Measurements from ENCODE around the gene RAB18.
"Not testable (repeated sequence)": the region's sequence is repeated elsewhere in the genome, so short reads cannot be mapped to it uniquely, and the experiment has no call there.

Gene RAB18

DNA sequence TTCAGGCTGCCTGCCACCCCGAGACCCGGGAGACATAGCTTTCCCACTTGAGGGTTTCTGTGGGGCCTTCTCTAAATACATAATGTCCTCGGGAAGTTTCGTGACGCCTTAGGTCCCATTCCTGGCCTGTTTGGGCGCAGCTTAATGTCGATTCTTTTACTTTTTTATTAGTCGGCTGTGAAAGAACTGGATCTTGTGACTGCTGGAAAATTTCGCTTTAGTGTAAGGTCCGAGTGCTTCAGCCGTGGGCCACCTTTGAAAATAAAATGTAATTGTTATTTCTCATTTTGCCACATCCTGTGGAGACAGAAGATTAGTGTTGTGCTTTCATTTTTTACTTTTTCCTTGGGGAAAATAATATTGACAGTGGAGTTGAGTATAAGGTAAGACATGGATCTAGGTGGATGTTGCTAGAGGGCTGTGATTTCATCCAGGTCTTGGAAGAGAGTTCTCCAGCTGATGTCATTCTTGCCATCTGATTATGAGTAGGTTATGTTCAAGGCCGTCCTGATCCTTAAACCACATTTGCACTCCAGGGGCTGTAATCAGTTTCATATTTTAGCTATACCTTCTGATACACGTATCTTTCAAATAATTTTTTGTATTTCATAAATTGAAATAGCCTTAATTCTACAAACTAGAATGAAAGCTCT, 830 bp downstream of the RAB18 start:
- peak; percentile 3 for DNase-seq (ENCODE audit: low spot score)

- not testable (repeated sequence) for DNase-seq (ENCODE audit: low spot score)
Measured at GRCh38 chr10:27505537-27505936, 1.4 kb downstream of the RAB18 start.

- DNase-seq (ENCODE audit: low spot score) = no peak
Measured at GRCh38 chr10:27506280-27506679, 2.2 kb downstream of the RAB18 start.

- no peak for DNase-seq (ENCODE audit: low spot score)
Measured at GRCh38 chr10:27512548-27512947, 8.4 kb downstream of the RAB18 start.

GRCh38 chr10:27513451-27514191, 9.5 kb downstream of the RAB18 start:
- no peak for DNase-seq (ENCODE audit: low spot score)

- DNase-seq (ENCODE audit: low spot score) = no peak
Measured at GRCh38 chr10:27514243-27514642, 10.1 kb downstream of the RAB18 start.

- no peak for DNase-seq (ENCODE audit: low spot score)
Measured at GRCh38 chr10:27518261-27518660, 14.2 kb downstream of the RAB18 start.

DNA sequence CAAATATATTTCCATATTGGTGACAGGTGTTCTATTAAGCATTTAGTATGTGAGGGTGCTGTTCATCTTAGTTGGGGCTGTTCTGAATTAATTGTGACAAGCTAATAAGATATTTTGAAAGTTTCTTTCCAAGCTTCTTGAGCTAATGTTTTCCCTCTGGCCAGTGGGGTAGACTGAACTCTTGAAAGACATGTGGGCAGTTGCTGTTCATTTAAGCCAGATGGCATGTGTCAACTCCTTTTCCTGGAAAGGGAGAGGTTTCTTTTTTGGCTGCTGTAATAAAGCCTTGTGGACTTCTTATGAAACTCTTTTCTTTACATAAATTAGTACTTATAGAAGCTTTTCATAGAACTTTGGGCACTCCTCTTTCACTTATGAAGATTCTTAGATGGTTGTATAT, 21.7 kb downstream of the RAB18 start:
- DNase-seq (ENCODE audit: low spot score) = no peak

- DNase-seq (ENCODE audit: low spot score) = no peak
Measured at GRCh38 chr10:27526242-27526641, 22.1 kb downstream of the RAB18 start.

DNA sequence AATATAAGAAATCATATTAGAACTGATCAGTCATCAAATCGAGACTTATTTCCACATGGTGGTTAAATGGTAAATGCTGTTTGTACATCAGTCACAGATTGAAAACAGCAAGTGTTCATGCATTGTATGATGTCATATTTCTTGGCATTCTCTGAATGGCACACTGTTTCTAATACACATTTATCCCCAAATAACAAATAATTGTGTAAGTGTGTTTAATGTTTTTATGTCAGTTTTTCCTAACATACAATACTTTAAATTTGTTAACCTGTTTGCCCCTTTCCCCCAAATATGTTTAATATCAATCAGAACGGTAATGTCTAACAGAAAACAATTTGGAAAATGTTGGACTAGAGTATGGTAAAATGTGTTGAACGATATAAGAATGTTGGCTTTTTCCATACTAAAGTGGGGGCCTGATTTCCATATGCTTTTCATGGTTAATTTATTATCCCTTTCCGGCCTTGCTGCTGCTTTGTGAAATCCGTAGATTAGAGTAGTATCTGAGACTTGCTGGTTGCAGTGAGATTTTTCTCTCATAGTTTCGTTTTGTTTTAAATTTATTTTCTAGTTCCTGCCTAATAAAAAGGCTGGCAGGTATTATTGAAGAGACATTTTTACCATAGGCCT, 23.7 kb downstream of the RAB18 start:
- DNase-seq (ENCODE audit: low spot score) = no peak

DNA sequence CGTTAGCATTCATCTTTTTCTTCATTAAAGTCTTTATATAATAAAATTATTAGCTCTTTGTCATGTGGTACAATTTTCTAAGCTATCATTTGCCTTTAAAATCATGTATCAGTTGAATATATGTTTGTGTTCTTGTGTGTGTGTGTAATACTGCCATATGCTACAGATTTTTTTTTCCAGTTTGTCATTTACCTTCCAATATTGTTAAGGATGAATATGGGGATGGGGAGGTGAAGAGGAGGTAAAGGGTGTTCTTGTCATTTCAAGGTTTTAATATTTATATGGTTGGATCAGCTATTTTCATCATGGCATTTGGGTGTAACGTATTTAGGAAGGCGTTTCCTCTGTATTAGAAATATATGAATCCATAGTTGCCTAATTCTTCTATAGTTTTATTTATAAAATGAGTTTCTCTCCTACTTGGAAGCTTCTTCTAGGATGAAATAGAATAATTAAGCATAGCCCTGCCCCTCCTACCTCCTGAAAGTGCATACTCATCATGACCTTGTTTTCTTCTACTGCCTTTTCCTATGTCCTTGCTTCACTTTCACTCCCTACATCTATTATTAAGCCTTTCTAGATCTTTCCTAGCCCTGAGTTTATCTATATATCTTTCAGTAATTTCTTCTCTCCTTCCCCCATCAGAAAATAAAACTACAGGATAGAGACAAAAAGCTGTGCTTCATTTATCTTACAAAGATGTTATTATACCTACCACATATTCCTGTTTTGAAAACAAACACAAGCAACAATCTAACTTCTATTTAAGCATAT, 25.1 kb downstream of the RAB18 start:
- DNase-seq (ENCODE audit: low spot score) = no peak

- no peak for DNase-seq (ENCODE audit: low spot score)
Measured at GRCh38 chr10:27530477-27530876, 26.4 kb downstream of the RAB18 start.

DNA sequence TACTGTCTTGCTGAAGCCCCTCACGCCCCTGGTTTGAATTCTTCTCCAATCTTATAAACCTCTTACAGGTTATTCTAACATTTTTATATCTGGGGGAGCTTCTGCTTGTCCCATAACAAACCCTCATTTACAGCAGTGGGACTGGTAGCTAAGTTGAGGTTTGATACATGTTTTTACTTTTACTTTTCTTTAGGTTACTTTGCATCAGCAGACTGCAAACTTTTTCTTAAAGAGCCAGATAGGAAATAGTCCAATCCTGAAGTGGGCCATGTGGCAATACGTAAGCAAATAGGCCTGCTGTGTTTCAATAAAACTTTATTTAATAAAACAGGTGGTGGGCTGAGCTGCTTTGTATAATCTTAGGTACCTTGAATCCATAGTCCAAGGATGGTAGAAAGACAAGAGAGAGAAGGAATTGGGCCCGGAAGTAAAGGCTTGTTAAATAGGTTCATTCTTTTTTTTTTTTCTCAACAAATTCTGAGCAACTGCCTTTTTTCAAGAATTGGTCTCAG, 27.3 kb downstream of the RAB18 start:
- DNase-seq (ENCODE audit: low spot score) = no peak

GRCh38 chr10:27534161-27534700, 30.1 kb downstream of the RAB18 start:
- DNase-seq (ENCODE audit: low spot score) = no peak

DNA sequence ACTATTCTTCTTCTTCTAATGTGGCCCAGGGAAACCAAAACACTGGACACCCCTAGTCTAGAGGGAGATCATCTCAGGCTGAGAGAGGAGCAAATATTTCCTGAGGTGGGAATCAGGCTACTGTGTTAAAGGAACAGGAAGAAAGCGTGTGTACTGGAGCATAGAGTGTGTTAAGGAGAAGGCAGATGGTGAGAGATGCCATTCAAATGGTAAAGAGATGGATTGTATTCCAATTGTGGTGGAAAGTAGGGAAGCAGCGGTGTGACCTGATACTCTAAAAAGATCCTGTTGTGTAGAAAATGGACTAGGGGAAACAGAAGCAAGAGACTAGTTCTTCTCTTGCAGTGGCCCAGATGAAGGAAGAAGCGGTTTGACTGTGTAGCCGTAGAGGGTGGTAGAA, 31.2 kb downstream of the RAB18 start:
- DNase-seq (ENCODE audit: low spot score) = no peak

DNA sequence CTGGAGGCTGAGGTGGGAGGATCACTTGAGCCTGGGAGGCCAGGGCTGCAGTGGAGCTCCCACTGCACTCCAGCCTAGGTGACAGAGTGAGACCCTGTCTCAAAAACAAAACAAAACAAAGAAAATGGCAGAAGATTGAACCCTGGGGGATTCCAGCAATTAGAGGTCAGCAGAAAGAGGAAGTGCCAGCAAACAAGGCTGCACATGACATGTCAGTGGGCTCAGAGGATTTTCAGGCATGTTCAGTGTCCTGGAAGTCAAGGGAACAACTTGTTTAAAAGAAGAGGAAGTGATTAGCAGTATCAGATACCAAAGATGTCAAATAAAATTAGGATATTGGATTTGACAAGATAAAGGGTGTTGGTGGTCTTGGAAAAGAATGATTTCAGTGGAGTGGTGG, 32.3 kb downstream of the RAB18 start:
- DNase-seq (ENCODE audit: low spot score) = no peak

DNA sequence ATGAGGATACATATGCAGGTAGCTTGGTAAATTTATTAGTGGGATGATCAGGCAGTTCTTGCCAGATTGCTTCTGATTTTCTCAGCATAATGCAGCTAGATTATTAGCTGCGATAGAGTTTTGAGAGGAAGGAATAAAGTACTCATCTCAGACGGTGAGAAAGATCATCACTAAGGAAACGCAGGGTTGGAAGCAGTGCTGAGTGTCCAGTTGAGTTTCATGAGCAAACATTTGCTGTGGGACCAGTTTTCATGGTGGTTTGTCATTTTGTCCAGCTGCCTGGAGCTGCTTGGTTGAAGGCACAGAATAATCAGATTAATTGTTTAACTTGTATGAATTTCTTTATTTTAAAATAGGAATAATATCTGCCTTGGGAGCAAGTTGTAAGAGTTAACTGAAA, 33.1 kb downstream of the RAB18 start:
- no peak for DNase-seq (ENCODE audit: low spot score)

GRCh38 chr10:27537787-27538186, 33.7 kb downstream of the RAB18 start:
- no peak for DNase-seq (ENCODE audit: low spot score)

GRCh38 chr10:27540672-27541071, 36.6 kb downstream of the RAB18 start:
- DNase-seq (ENCODE audit: low spot score) = no peak

DNA sequence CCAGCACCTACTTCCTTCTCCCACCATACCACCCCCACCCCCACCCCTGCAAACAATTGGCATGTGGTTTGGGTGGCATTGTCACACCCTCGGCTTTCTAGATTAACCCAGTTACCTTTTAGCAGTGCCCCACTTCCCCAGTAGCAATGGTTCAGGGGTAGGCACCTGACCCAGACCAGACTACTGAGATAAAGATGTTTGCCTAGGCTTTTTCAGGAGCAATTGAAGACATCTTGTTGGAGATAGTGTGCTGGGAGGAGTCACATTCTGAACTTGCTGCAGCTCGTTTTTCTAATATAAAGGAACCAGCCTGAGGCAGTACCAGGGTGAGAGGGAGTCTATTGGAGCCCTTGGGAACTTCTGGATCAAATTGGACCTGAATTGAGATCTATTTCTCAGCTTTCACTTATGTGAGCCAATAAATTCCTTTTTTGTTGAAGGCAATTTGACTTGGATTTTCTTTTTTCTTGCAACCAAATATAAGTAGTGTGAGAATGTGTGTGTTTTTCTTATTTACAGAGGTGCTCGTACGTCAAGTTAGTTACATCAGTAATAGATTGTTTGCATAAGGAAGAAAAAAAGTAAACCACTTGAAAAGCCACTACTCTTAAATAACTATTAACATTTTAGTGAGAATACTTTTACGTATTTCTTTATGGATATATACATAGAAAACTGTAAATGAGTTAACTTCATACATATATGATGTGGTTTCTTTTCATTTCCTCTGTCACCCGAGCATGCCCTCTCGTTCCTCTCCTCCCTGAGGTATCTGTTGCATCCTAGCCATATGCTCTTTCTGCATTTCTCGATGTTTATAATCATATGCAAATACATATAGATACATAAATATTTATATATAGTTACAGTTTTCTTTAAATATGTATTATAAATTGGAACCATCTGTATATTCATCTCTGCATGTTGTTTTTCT, 38.0 kb downstream of the RAB18 start:
- DNase-seq (ENCODE audit: low spot score) = no peak

DNA sequence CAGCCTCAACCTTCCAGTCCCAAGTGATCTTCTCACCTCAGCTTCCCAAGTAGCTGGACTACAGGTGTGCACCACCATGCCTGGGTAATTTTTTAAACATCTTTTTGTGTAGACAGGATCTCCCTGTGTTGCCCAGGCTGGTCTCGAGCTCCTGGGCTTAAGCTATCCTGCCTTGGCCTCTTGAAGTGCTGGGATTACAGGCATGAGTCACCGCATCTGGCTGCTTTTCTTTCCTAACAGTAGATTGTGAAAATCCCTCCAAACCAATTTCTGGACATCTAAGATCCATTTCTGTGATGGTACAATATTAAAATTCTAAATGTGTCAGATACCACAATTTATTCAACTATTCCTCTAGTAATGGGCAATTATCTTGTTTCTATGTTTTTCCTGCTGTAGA, 38.7 kb downstream of the RAB18 start:
- DNase-seq (ENCODE audit: low spot score) = no peak
